GM23248 (cell line): ENCODE data around the gene KCNC1. TPM values are rescaled to one million over a fixed set of nuclear protein-coding genes. Genes with fewer than 3 reads are reported as not detected.

Source experiments
- DNase-seq: peaks from one replicate; pipeline ENCODE4 v3.0.0-alpha.2; 2015
- H2AFZ ChIP-seq: fragments of 200-600 bp; sonication (generic); 2 replicates; pipeline ENCODE4 v1.6.1; 2016; ENCODE audit warnings: antibody characterized with exemption
- H3F3A ChIP-seq: fragments of 200-600 bp; sonication (generic); 2 replicates; pipeline ENCODE4 v1.6.1; 2016; ENCODE audit warnings: mild to moderate bottlenecking, antibody characterized with exemption, mixed run types; ENCODE audit not compliant: insufficient read depth
- H3K27ac ChIP-seq: fragments of 200-600 bp; sonication (generic); 2 replicates; pipeline ENCODE4 v1.5.1; 2016; ENCODE audit warnings: mild to moderate bottlenecking
- H3K27me3 ChIP-seq: fragments of 200-600 bp; sonication (generic); replicated peaks from 2 replicates; pipeline ENCODE4 v1.6.1; 2016; ENCODE audit warnings: mild to moderate bottlenecking; ENCODE audit not compliant: insufficient read depth
- H3K36me3 ChIP-seq: fragments of 200-600 bp; sonication (generic); 2 replicates; pipeline ENCODE4 v1.6.1; 2016; ENCODE audit warnings: low read depth, mild to moderate bottlenecking
- H3K4me1 ChIP-seq: fragments of 200-600 bp; sonication (generic); 2 replicates; pipeline ENCODE4 v1.6.1; 2016; ENCODE audit warnings: mild to moderate bottlenecking; ENCODE audit not compliant: insufficient read depth
- H3K4me2 ChIP-seq: fragments of 200-600 bp; sonication (generic); one replicate; pipeline ENCODE4 v1.6.1; 2016; ENCODE audit warnings: mild to moderate bottlenecking; ENCODE audit not compliant: unreplicated experiment
- H3K4me3 ChIP-seq: fragments of 200-600 bp; sonication (generic); 2 replicates; pipeline ENCODE4 v1.5.1; 2016; ENCODE audit warnings: mild to moderate bottlenecking
- H3K79me2 ChIP-seq: fragments of 200-600 bp; sonication (generic); 2 replicates; pipeline ENCODE4 v1.6.1; 2016; ENCODE audit warnings: mild to moderate bottlenecking; ENCODE audit not compliant: insufficient read depth
- H3K9ac ChIP-seq: fragments of 200-600 bp; sonication (generic); 2 replicates; pipeline ENCODE4 v1.6.1; 2016; ENCODE audit warnings: mild to moderate bottlenecking
- H3K9me2 ChIP-seq: fragments of 200-600 bp; sonication (generic); 2 replicates; pipeline ENCODE4 v1.6.1; 2016; ENCODE audit warnings: mixed run types, mild to moderate bottlenecking, moderate library complexity; ENCODE audit not compliant: insufficient read depth
- H3K9me3 ChIP-seq: fragments of 200-600 bp; sonication (generic); one replicate; pipeline ENCODE4 v1.6.1; 2017; ENCODE audit warnings: low read depth
- H4K20me1 ChIP-seq: fragments of 200-600 bp; sonication (generic); 2 replicates; pipeline ENCODE4 v1.6.0; 2016; ENCODE audit not compliant: insufficient read depth
- EZH2 ChIP-seq: fragments of 200-600 bp; sonication (generic); IDR thresholded peaks from 2 replicates; pipeline ENCODE4 v1.6.1; 2018; ENCODE audit warnings: antibody characterized with exemption, mild to moderate bottlenecking; ENCODE audit not compliant: insufficient read depth, poor library complexity, severe bottlenecking
- EZH2phosphoT487 ChIP-seq: fragments of 200-600 bp; sonication (generic); IDR thresholded peaks from 2 replicates; pipeline ENCODE4 v1.6.1; 2018; ENCODE audit warnings: antibody characterized with exemption, moderate library complexity, mild to moderate bottlenecking, low read depth; ENCODE audit not compliant: insufficient read depth
- WGBS, 2 experiments: methylation state at CpG; one replicate each; pipeline ENCODE4 v1.1.6; 2015 to 2017; ENCODE audit warnings: low lambda C conversion rate in 2 of 2, low coverage in 1 of 2; ENCODE audit errors: missing lambda C conversion rate in 2 of 2; 5-methylcytosine and 5-hydroxymethylcytosine counted together
- in situ Hi-C: fragments of 300-500 bp; cut with MboI; formaldehyde crosslinking; loops from 2 replicates; pipeline ENCODE4 v1.15.0; 2020
- polyA plus RNA-seq: library from polyadenylated mRNA; unstranded; fragments of >200 nt; fragmentation: Nextera tagmentation; extraction: Ambion mirVana; gene quantifications from 2 replicates; pipeline ENCODE4 v1.2.1, GENCODE V29; 2016
- total RNA-seq: library from RNA; depleted of rRNA; stranded (reverse); fragments of >200 nt; shearing (Covaris generic); gene quantifications from 2 replicates; pipeline ENCODE4 v1.2.3, GENCODE V29; 2014

The KCNC1 gene
- total and polyA plus RNA-seq, 2 experiments from 2014 or later, result not detected

DNA sequence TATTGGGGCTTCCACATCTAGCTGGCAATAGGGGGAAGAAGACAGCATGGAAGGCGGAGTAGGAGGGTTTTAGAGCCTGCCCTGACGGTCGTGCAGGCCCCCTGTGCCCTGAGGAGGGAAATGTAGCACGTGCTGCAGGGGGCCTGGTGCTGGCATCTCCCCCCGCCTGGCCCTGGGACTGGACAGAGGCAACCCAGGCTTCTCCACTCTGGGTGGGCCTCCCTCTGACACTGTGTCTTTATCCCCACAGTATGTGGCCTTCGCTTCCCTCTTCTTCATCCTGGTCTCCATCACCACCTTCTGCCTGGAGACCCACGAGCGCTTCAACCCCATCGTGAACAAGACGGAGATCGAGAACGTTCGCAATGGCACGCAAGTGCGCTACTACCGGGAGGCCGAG lies 36.8 kb downstream of the KCNC1 start:
- H3K27ac ChIP-seq, result no peak overlapping the region
- H3K9me2 ChIP-seq, result no peaks in the 10 kb centered on the region
- no peaks in the 10 kb centered on the region for H4K20me1 ChIP-seq
- H3K4me3 ChIP-seq, result no peak overlapping the region
- no peaks in the 10 kb centered on the region for H3K4me1 ChIP-seq
- no peaks in the 10 kb centered on the region for H3F3A ChIP-seq
- H3K4me2 ChIP-seq, result no peak overlapping the region
- H2AFZ ChIP-seq, result no peak overlapping the region
- no peaks in the 10 kb centered on the region for H3K9me3 ChIP-seq
- in situ Hi-C loops, result no loop called here
- TF ChIP-seq EZH2 (no peak), EZH2phosphoT487 (no peak)
- DNase-seq, result no peak
- no peaks in the 10 kb centered on the region for H3K36me3 ChIP-seq
- no peaks in the 10 kb centered on the region; the same call in 1 of the 2 replicates for H3K27me3 ChIP-seq
- no peaks in the 10 kb centered on the region for H3K79me2 ChIP-seq
- WGBS, 2 experiments, result 73 to 78% methylated on average over 16 to 17 of the region's 17 CpGs
- no peak overlapping the region for H3K9ac ChIP-seq

- no peak for DNase-seq
- no peaks in the 10 kb centered on the region for H3K36me3 ChIP-seq
- 88 to 89% methylated on average over 36 to 37 of the region's 37 CpGs for WGBS, 2 experiments
- no peaks in the 10 kb centered on the region for H3K9me3 ChIP-seq
- H3K27ac ChIP-seq, result no peak overlapping the region
- no peak overlapping the region for H3K4me2 ChIP-seq
- H3K27me3 ChIP-seq, result no peaks in the 10 kb centered on the region; the same call in 1 of the 2 replicates
- no peaks in the 10 kb centered on the region for H4K20me1 ChIP-seq
- H3F3A ChIP-seq, result no peaks in the 10 kb centered on the region
- H3K4me1 ChIP-seq, result no peaks in the 10 kb centered on the region
- no peaks in the 10 kb centered on the region for H3K79me2 ChIP-seq
- no peak overlapping the region for H3K4me3 ChIP-seq
- in situ Hi-C loops, result no loop called here
- H3K9ac ChIP-seq, result no peak overlapping the region
- no peak for TF ChIP-seq EZH2
- no peak for TF ChIP-seq EZH2phosphoT487
- H2AFZ ChIP-seq, result no peak overlapping the region
- H3K9me2 ChIP-seq, result no peaks in the 10 kb centered on the region
These were observed 37.3 kb downstream of the KCNC1 start for GRCh38 chr11:17771841-17772401.

DNA sequence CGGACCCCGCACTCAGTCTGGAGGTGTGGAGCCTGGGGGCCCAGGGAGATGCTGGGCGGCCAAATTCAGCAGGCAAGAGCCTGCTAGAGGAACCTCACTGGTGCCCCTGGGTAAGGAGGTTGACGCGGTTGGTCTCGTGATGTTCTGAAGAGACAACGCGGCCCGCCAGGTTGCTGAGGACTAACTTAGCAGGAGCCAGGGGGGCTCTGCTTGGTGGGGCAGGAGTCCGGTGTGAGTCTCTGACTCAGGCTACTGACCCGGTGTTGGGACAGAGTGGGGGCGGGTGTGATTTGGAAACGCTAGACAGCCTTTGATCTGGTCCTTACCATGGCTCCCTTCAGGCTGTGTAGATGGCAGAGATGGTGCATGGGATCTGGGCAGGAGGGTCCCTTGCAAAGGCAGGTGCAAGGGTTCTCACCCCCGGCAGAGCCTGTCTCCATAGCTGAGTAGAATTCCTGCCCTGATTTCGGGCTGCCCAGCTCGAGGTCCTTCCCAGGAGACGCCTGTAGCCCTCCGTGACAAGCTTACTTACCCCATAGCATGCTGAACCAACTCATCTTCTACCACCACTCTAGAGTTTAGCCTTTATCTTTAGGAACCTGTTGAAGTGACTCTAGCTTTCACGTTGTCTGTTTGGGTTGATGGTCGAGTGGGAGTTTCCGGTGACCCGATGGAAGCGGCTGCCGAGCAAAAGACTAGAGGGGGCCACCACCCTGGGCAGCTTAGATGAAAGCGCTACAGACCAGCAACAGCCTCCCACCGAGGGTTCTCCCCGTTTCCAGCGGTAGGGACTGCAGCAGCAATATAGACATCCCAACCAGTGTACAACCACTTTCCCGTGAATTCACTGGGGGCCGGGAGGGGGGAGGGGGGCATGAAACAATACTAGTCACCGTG lies 38.4 kb downstream of the KCNC1 start:
- TF ChIP-seq EZH2, result no peak
- 78 to 80% methylated on average over 30 to 31 of the region's 31 CpGs for WGBS, 2 experiments

GRCh38 chr11:17773674-17774073 lies 39.1 kb downstream of the KCNC1 start:
- in situ Hi-C loops, result no loop called here
- 67 to 69% methylated on average over 6 of the region's 6 CpGs for WGBS, 2 experiments
- Histone ChIP-seq H3K4me3 (no peak overlapping the region), H3F3A (no peaks in the 10 kb centered on the region), H3K27me3 (no peaks in the 10 kb centered on the region; the same call in 1 of the 2 replicates), H3K36me3 (no peaks in the 10 kb centered on the region), H3K9ac (no peak overlapping the region), H2AFZ (no peak overlapping the region), H3K9me2 (no peaks in the 10 kb centered on the region), H3K27ac (no peak overlapping the region), H3K9me3 (no peaks in the 10 kb centered on the region), H3K4me2 (no peak overlapping the region), H3K4me1 (no peaks in the 10 kb centered on the region), H3K79me2 (no peaks in the 10 kb centered on the region), H4K20me1 (no peaks in the 10 kb centered on the region)
- DNase-seq, result no peak
- TF ChIP-seq EZH2phosphoT487, result no peak
- TF ChIP-seq EZH2, result no peak

More for the DNA sequence above, 38.4 kb downstream of the KCNC1 start:
- no peak overlapping the region for H3K4me2 ChIP-seq
- no peak overlapping the region for H2AFZ ChIP-seq
- no peaks in the 10 kb centered on the region for H3K9me2 ChIP-seq
- H3K36me3 ChIP-seq, result no peaks in the 10 kb centered on the region
- no peaks in the 10 kb centered on the region for H3K79me2 ChIP-seq
- no peak overlapping the region for H3K9ac ChIP-seq
- no peaks in the 10 kb centered on the region for H3K4me1 ChIP-seq
- H3F3A ChIP-seq, result no peaks in the 10 kb centered on the region
- no peak for DNase-seq
- in situ Hi-C loops, result no loop called here
- H3K27ac ChIP-seq, result no peak overlapping the region
- H3K9me3 ChIP-seq, result no peaks in the 10 kb centered on the region
- no peaks in the 10 kb centered on the region for H4K20me1 ChIP-seq
- no peak overlapping the region for H3K4me3 ChIP-seq
- H3K27me3 ChIP-seq, result no peaks in the 10 kb centered on the region; the same call in 1 of the 2 replicates
